CD4-positive, alpha-beta T cell treated with Interleukin-17A for 1 hour (primary cell): ENCODE data around the gene SRCAP.

Experiments used
- DNase-seq: peaks from one replicate; pipeline ENCODE4 v3.0.0-alpha.2; 2020

SRCAP gene

GRCh38 chr16:30698816-30699614 lies at the start of gene SRCAP:
Gene SRCAP, plus strand, starts transcription at chr16:30699171. Its CDS starts 1,654 bp downstream, at chr16:30700825.
- peak; percentile 88 for DNase-seq

- DNase-seq, result peak; percentile 48
Observed at GRCh38 chr16:30649725-30650368, 49.1 kb upstream of the SRCAP start.

GRCh38 chr16:30650369-30651123 lies 48.4 kb upstream of the SRCAP start, which contains the start of gene PRR14:
Gene PRR14, plus strand, starts transcription at chr16:30650960. Its CDS starts 686 bp downstream, at chr16:30651646.
- DNase-seq, result peak; percentile 100

- peak; percentile 86 for DNase-seq
Observed at GRCh38 chr16:30651124-30652004, 47.6 kb upstream of the SRCAP start.

GRCh38 chr16:30652005-30652296 lies 47.0 kb upstream of the SRCAP start:
- DNase-seq, result no peak

GRCh38 chr16:30652718-30653117 lies 46.3 kb upstream of the SRCAP start:
- no peak for DNase-seq

- DNase-seq, result no peak
Observed at GRCh38 chr16:30654856-30655255, 44.1 kb upstream of the SRCAP start.

GRCh38 chr16:30655815-30656347 lies 43.1 kb upstream of the SRCAP start:
- no peak for DNase-seq

GRCh38 chr16:30656388-30656787 lies 42.6 kb upstream of the SRCAP start:
- no peak for DNase-seq

- DNase-seq, result no peak
Observed at GRCh38 chr16:30656974-30657865, 41.8 kb upstream of the SRCAP start.

- peak; percentile 100 for DNase-seq
Observed at GRCh38 chr16:30657866-30658730, 40.9 kb upstream of the SRCAP start, which contains the start of gene FBRS. Gene FBRS, plus strand, starts transcription at chr16:30658431. Its CDS starts 1,088 bp downstream, at chr16:30659519.

- DNase-seq, result peak; percentile 97
Observed at GRCh38 chr16:30658731-30659506, 40.1 kb upstream of the SRCAP start.

GRCh38 chr16:30659507-30660423 lies 39.2 kb upstream of the SRCAP start:
- peak; percentile 81 for DNase-seq

GRCh38 chr16:30660424-30661261 lies 38.3 kb upstream of the SRCAP start:
- peak; percentile 88 for DNase-seq

GRCh38 chr16:30662449-30662848 lies 36.5 kb upstream of the SRCAP start:
- DNase-seq, result no peak

GRCh38 chr16:30663038-30663437 lies 35.9 kb upstream of the SRCAP start:
- DNase-seq, result no peak

GRCh38 chr16:30663820-30664219 lies 35.2 kb upstream of the SRCAP start:
- DNase-seq, result no peak
